HEK293 (cell line): Measurements from ENCODE around the gene FBXO17.

Source experiments
- BCL11A ChIP-seq: fragments of 450-650 bp; formaldehyde crosslinking; IDR thresholded peaks from 2 replicates; pipeline ENCODE4 v1.5.1; 2016; ENCODE audit warnings: low read depth, missing biosample characterization, missing genetic modification characterization
- KLF8 ChIP-seq: fragments of 450-650 bp; formaldehyde crosslinking; IDR thresholded peaks from 2 replicates; pipeline ENCODE4 v1.5.1; 2016; ENCODE audit warnings: missing biosample characterization, missing genetic modification characterization
- KLF9 ChIP-seq: fragments of 450-650 bp; formaldehyde crosslinking; IDR thresholded peaks from 2 replicates; pipeline ENCODE4 v1.5.1; 2016; ENCODE audit warnings: missing biosample characterization, missing genetic modification characterization, low read depth
- SP2 ChIP-seq: fragments of 450-650 bp; formaldehyde crosslinking; IDR thresholded peaks from 2 replicates; pipeline ENCODE4 v1.5.1; 2016; ENCODE audit warnings: missing biosample characterization, missing genetic modification characterization
- SP7 ChIP-seq: fragments of 450-650 bp; formaldehyde crosslinking; IDR thresholded peaks from 2 replicates; pipeline ENCODE4 v1.5.1; 2016; ENCODE audit warnings: missing biosample characterization, missing genetic modification characterization
- TCF7L2 ChIP-seq: IDR thresholded peaks from 2 replicates; pipeline ENCODE4 v1.6.1; 2011; ENCODE audit warnings: low read depth, mild to moderate bottlenecking, inconsistent platforms, low read length, moderate library complexity, borderline replicate concordance
- YY1 ChIP-seq: fragments of 450-650 bp; formaldehyde crosslinking; IDR thresholded peaks from 2 replicates; pipeline ENCODE4 v1.5.1; 2018; ENCODE audit warnings: missing biosample characterization, missing genetic modification characterization
- YY2 ChIP-seq: fragments of 450-650 bp; formaldehyde crosslinking; IDR thresholded peaks from 2 replicates; pipeline ENCODE4 v1.5.1; 2016; ENCODE audit warnings: missing biosample characterization, missing genetic modification characterization
- ZFP3 ChIP-seq: fragments of 450-650 bp; formaldehyde crosslinking; IDR thresholded peaks from 2 replicates; pipeline ENCODE4 v1.5.1; 2016; ENCODE audit warnings: low read depth, missing biosample characterization, missing genetic modification characterization
- ZFP41 ChIP-seq: fragments of 450-650 bp; formaldehyde crosslinking; IDR thresholded peaks from 2 replicates; pipeline ENCODE4 v1.5.1; 2016; ENCODE audit warnings: missing biosample characterization, missing genetic modification characterization, borderline replicate concordance
- ZIC2 ChIP-seq: fragments of 450-650 bp; formaldehyde crosslinking; IDR thresholded peaks from 2 replicates; pipeline ENCODE4 v1.5.1; 2016; ENCODE audit warnings: missing biosample characterization, missing genetic modification characterization
- ZNF10 ChIP-seq: fragments of 450-650 bp; formaldehyde crosslinking; IDR thresholded peaks from 2 replicates; pipeline ENCODE4 v1.5.1; 2017; ENCODE audit warnings: missing biosample characterization, missing genetic modification characterization
- ZNF114 ChIP-seq: fragments of 450-650 bp; formaldehyde crosslinking; IDR thresholded peaks from 2 replicates; pipeline ENCODE4 v1.5.0; 2017; ENCODE audit warnings: missing biosample characterization, missing genetic modification characterization
- ZNF132 ChIP-seq: fragments of 450-650 bp; formaldehyde crosslinking; IDR thresholded peaks from 2 replicates; pipeline ENCODE4 v1.5.1; 2017; ENCODE audit warnings: missing biosample characterization, missing genetic modification characterization, borderline replicate concordance
- ZNF146 ChIP-seq: fragments of 450-650 bp; formaldehyde crosslinking; IDR thresholded peaks from 2 replicates; pipeline ENCODE4 v1.5.1; 2016; ENCODE audit warnings: missing biosample characterization, missing genetic modification characterization
- ZNF157 ChIP-seq: fragments of 450-650 bp; formaldehyde crosslinking; IDR thresholded peaks from 2 replicates; pipeline ENCODE4 v1.5.1; 2016; ENCODE audit warnings: missing biosample characterization, missing genetic modification characterization
- ZNF19 ChIP-seq: fragments of 450-650 bp; formaldehyde crosslinking; IDR thresholded peaks from 2 replicates; pipeline ENCODE4; 2016; ENCODE audit warnings: missing biosample characterization, missing genetic modification characterization, low read depth
- ZNF23 ChIP-seq: fragments of 450-650 bp; formaldehyde crosslinking; IDR thresholded peaks from 2 replicates; pipeline ENCODE4 v1.5.1; 2016; ENCODE audit warnings: missing biosample characterization, missing genetic modification characterization, borderline replicate concordance
- ZNF274 ChIP-seq, 2 experiments: fragments of 200-500 bp in 1 of 2; fragments of 450-650 bp in 1 of 2; sonication (Bioruptor generic) in 1 of 2; formaldehyde crosslinking in 1 of 2; IDR thresholded peaks; 2 replicates each; pipeline versions ENCODE4 v1.5.1 to v1.6.1; 2014 to 2016; ENCODE audit warnings: borderline replicate concordance in 1 of 2, inconsistent platforms in 1 of 2, low read length in 1 of 2, missing biosample characterization in 1 of 2, missing genetic modification characterization in 1 of 2
- ZNF311 ChIP-seq: fragments of 450-650 bp; formaldehyde crosslinking; IDR thresholded peaks from 2 replicates; pipeline ENCODE4 v1.5.1; 2017; ENCODE audit warnings: missing biosample characterization, missing genetic modification characterization, borderline replicate concordance
- ZNF335 ChIP-seq: fragments of 450-650 bp; formaldehyde crosslinking; conservative IDR thresholded peaks from 2 replicates; pipeline ENCODE4 v1.5.1; 2016; ENCODE audit warnings: missing biosample characterization, missing genetic modification characterization
- ZNF560 ChIP-seq: fragments of 450-650 bp; formaldehyde crosslinking; IDR thresholded peaks from 2 replicates; pipeline ENCODE4 v1.5.1; 2017; ENCODE audit warnings: missing biosample characterization, missing genetic modification characterization, borderline replicate concordance
- ZNF658 ChIP-seq: fragments of 450-650 bp; formaldehyde crosslinking; IDR thresholded peaks from 2 replicates; pipeline ENCODE4; 2016; ENCODE audit warnings: missing biosample characterization, missing genetic modification characterization
- ZNF664 ChIP-seq: fragments of 450-650 bp; formaldehyde crosslinking; IDR thresholded peaks from 2 replicates; pipeline ENCODE4 v1.5.1; 2016; ENCODE audit warnings: missing biosample characterization, missing genetic modification characterization
- ZNF768 ChIP-seq: fragments of 450-650 bp; formaldehyde crosslinking; IDR thresholded peaks from 2 replicates; pipeline ENCODE4 v1.5.1; 2018; ENCODE audit warnings: missing biosample characterization, mild to moderate bottlenecking, missing genetic modification characterization
- ZSCAN30 ChIP-seq: fragments of 450-650 bp; IDR thresholded peaks from 2 replicates; pipeline ENCODE4 v1.5.1; 2018; ENCODE audit warnings: missing biosample characterization, mild to moderate bottlenecking, missing genetic modification characterization, moderate library complexity
- TF ChIP-seq, protein P1 (sequence below): fragments of 450-650 bp; formaldehyde crosslinking; IDR thresholded peaks from 2 replicates; pipeline ENCODE4 v1.5.1; 2016; ENCODE audit warnings: missing biosample characterization, missing genetic modification characterization, borderline replicate concordance
- TF ChIP-seq, protein P2 (sequence below): fragments of 450-650 bp; formaldehyde crosslinking; IDR thresholded peaks from 2 replicates; pipeline ENCODE4 v1.5.1; 2016; ENCODE audit warnings: missing biosample characterization, missing genetic modification characterization
- TF ChIP-seq, protein P3 (sequence below): fragments of 450-650 bp; formaldehyde crosslinking; IDR thresholded peaks from 2 replicates; pipeline ENCODE4 v1.5.1; 2016; ENCODE audit warnings: missing biosample characterization, missing genetic modification characterization, low read depth
- TF ChIP-seq, protein P4 (sequence below): fragments of 450-650 bp; formaldehyde crosslinking; IDR thresholded peaks from 2 replicates; pipeline ENCODE4 v1.5.1; 2016; ENCODE audit warnings: missing biosample characterization, missing genetic modification characterization
- TF ChIP-seq, protein P5 (sequence below): fragments of 450-650 bp; formaldehyde crosslinking; IDR thresholded peaks from 2 replicates; pipeline ENCODE4 v1.5.1; 2016; ENCODE audit warnings: missing biosample characterization, missing genetic modification characterization

Gene FBXO17

DNA sequence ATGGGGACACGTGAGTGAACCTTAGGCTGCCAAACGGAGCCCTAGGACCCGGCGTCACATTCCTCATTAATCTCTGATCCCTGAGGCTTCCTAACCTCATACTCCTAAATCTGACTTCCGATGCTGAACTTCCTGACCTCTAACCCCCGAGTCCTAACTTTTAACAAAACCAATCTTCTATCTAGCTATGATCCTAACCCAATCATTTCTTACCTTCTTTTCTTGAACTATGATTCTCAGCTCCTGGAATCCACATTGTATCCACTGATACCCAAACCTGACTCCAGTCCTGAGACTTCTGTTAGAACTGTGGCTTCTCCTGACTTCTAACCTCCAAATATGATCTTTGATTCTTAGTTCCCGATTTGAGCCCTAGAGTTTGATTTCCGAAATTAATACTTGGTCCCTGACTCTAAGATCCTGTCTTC lies 75.3 kb downstream of the FBXO17 start (continued):
- TF ChIP-seq, protein P1, sequence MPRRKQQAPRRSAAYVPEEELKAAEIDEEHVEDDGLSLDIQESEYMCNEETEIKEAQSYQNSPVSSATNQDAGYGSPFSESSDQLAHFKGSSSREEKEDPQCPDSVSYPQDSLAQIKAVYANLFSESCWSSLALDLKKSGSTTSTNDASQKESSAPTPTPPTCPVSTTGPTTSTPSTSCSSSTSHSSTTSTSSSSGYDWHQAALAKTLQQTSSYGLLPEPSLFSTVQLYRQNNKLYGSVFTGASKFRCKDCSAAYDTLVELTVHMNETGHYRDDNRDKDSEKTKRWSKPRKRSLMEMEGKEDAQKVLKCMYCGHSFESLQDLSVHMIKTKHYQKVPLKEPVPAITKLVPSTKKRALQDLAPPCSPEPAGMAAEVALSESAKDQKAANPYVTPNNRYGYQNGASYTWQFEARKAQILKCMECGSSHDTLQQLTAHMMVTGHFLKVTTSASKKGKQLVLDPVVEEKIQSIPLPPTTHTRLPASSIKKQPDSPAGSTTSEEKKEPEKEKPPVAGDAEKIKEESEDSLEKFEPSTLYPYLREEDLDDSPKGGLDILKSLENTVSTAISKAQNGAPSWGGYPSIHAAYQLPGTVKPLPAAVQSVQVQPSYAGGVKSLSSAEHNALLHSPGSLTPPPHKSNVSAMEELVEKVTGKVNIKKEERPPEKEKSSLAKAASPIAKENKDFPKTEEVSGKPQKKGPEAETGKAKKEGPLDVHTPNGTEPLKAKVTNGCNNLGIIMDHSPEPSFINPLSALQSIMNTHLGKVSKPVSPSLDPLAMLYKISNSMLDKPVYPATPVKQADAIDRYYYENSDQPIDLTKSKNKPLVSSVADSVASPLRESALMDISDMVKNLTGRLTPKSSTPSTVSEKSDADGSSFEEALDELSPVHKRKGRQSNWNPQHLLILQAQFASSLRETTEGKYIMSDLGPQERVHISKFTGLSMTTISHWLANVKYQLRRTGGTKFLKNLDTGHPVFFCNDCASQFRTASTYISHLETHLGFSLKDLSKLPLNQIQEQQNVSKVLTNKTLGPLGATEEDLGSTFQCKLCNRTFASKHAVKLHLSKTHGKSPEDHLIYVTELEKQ (tag by site-specific recombination) = no peak
- TF ChIP-seq BCL11A (tag by site-specific recombination) = peak; percentile 85; the same call in 1 of the 2 replicates
- TF ChIP-seq ZNF768 (tag by site-specific recombination) = no peak
- TF ChIP-seq, protein P2, sequence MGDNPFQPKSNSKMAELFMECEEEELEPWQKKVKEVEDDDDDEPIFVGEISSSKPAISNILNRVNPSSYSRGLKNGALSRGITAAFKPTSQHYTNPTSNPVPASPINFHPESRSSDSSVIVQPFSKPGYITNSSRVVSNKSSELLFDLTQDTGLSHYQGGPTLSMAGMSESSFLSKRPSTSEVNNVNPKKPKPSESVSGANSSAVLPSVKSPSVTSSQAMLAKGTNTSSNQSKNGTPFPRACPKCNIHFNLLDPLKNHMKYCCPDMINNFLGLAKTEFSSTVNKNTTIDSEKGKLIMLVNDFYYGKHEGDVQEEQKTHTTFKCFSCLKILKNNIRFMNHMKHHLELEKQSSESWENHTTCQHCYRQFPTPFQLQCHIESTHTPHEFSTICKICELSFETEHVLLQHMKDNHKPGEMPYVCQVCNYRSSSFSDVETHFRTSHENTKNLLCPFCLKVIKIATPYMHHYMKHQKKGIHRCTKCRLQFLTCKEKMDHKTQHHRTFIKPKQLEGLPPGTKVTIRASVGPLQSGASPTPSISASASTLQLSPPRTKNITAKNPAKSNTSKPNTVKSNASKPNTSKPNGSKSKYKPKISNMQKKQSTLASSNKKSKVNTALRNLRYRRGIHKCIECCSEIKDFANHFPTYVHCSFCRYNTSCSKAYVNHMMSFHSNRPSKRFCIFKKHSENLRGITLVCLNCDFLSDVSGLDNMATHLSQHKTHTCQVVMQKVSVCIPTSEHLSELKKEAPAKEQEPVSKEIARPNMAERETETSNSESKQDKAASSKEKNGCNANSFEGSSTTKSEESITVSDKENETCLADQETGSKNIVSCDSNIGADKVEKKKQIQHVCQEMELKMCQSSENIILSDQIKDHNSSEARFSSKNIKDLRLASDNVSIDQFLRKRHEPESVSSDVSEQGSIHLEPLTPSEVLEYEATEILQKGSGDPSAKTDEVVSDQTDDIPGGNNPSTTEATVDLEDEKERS (tag by site-specific recombination) = no peak
- peak; percentile 70 for TF ChIP-seq ZNF664 (tag by site-specific recombination)
- TF ChIP-seq, protein P3, sequence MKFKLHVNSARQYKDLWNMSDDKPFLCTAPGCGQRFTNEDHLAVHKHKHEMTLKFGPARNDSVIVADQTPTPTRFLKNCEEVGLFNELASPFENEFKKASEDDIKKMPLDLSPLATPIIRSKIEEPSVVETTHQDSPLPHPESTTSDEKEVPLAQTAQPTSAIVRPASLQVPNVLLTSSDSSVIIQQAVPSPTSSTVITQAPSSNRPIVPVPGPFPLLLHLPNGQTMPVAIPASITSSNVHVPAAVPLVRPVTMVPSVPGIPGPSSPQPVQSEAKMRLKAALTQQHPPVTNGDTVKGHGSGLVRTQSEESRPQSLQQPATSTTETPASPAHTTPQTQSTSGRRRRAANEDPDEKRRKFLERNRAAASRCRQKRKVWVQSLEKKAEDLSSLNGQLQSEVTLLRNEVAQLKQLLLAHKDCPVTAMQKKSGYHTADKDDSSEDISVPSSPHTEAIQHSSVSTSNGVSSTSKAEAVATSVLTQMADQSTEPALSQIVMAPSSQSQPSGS (tag by site-specific recombination) = no peak; the same call in none of the 2 replicates
- TF ChIP-seq SP2 (tag by site-specific recombination) = no peak
- no peak for TF ChIP-seq ZNF146 (tag by site-specific recombination)
- TF ChIP-seq, protein P4, sequence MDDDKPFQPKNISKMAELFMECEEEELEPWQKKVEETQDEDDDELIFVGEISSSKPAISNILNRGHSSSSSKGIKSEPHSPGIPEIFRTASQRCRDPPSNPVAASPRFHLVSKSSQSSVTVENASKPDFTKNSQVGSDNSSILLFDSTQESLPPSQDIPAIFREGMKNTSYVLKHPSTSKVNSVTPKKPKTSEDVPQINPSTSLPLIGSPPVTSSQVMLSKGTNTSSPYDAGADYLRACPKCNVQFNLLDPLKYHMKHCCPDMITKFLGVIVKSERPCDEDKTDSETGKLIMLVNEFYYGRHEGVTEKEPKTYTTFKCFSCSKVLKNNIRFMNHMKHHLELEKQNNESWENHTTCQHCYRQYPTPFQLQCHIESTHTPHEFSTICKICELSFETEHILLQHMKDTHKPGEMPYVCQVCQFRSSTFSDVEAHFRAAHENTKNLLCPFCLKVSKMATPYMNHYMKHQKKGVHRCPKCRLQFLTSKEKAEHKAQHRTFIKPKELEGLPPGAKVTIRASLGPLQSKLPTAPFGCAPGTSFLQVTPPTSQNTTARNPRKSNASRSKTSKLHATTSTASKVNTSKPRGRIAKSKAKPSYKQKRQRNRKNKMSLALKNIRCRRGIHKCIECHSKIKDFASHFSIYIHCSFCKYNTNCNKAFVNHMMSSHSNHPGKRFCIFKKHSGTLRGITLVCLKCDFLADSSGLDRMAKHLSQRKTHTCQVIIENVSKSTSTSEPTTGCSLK = no peak
- TF ChIP-seq ZNF19 (tag by site-specific recombination) = no peak
- TF ChIP-seq ZNF274 (IDR thresholded peaks at IDR 0.05; ENCODE audit: low read length) = no peak
- TF ChIP-seq ZNF274 (tag by site-specific recombination; IDR thresholded peaks at IDR 0.05; ENCODE audit: borderline replicate concordance) = no peak
- TF ChIP-seq YY2 (tag by site-specific recombination) = no peak
- TF ChIP-seq ZNF132 (tag by site-specific recombination) = no peak
- TF ChIP-seq ZSCAN30 (tag by site-specific recombination) = no peak
- TF ChIP-seq ZNF335 (tag by site-specific recombination) = no peak
- TF ChIP-seq, protein P5, sequence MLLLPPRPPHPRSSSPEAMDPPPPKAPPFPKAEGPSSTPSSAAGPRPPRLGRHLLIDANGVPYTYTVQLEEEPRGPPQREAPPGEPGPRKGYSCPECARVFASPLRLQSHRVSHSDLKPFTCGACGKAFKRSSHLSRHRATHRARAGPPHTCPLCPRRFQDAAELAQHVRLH (tag by site-specific recombination) = peak; percentile 2; the same call in 1 of the 2 replicates
- no peak for TF ChIP-seq KLF9 (tag by site-specific recombination)
- no peak for TF ChIP-seq KLF8 (tag by site-specific recombination)
- TF ChIP-seq ZNF560 (tag by site-specific recombination) = no peak
- TF ChIP-seq YY1 (tag by site-specific recombination) = no peak
- no peak for TF ChIP-seq ZFP3 (tag by site-specific recombination)
- TF ChIP-seq ZFP41 (tag by site-specific recombination) = no peak
- TF ChIP-seq ZNF10 (tag by site-specific recombination) = no peak; the same call in 1 of the 2 replicates
- 0 out of 2 replicates have a peak, but pooled peaks have one; percentile 60 for TF ChIP-seq SP7 (tag by site-specific recombination)
- no peak for TF ChIP-seq TCF7L2
- TF ChIP-seq ZNF23 (tag by site-specific recombination) = 0 out of 2 replicates have a peak, but pooled peaks have one; percentile 44
- no peak for TF ChIP-seq ZNF157 (tag by site-specific recombination)
- TF ChIP-seq ZIC2 (tag by site-specific recombination) = no peak; the same call in 1 of the 2 replicates
- TF ChIP-seq ZNF114 (tag by site-specific recombination) = no peak
- no peak for TF ChIP-seq ZNF311 (tag by site-specific recombination)
- no peak for TF ChIP-seq ZNF658
